ENCODE measurements around the gene SPEN. TPM values are rescaled to one million over a fixed set of nuclear protein-coding genes. Genes with fewer than 3 reads are reported as not detected.
"Not testable (repeated sequence)": the region's sequence is repeated elsewhere in the genome, so short reads cannot be mapped to it uniquely, and the experiment has no call there.

The SPEN gene
- total RNA-seq = 64.5 TPM

GRCh38 chr1:15847100-15847892 lies at the start of gene SPEN:
TSS of gene SPEN (plus strand) at chr1:15847707. CDS start at chr1:15848068, 361 bp downstream.
- peak; percentile 99 for DNase-seq

- no peak for DNase-seq
These were observed 48.3 kb upstream of the SPEN start for GRCh38 chr1:15799004-15799867.

GRCh38 chr1:15799928-15800835 lies 47.3 kb upstream of the SPEN start:
- peak; percentile 28 for DNase-seq

- DNase-seq = no peak
These were observed 45.1 kb upstream of the SPEN start for GRCh38 chr1:15802234-15802965.

GRCh38 chr1:15803380-15803779 lies 44.1 kb upstream of the SPEN start:
- peak; percentile 37 for DNase-seq

GRCh38 chr1:15804060-15804459 lies 43.4 kb upstream of the SPEN start:
- no peak for DNase-seq

GRCh38 chr1:15807121-15807520 lies 40.4 kb upstream of the SPEN start:
- no peak for DNase-seq

GRCh38 chr1:15807549-15807948 lies 40.0 kb upstream of the SPEN start, which contains the start of gene UQCRHL:
TSS of gene UQCRHL (minus strand) at chr1:15807649. CDS start at chr1:15807649, 0 bp downstream.
- DNase-seq = not testable (repeated sequence)

GRCh38 chr1:15808955-15809354 lies 38.6 kb upstream of the SPEN start:
- no peak for DNase-seq

- no peak for DNase-seq
These were observed 37.4 kb upstream of the SPEN start for GRCh38 chr1:15810073-15810472.

GRCh38 chr1:15816674-15817073 lies 30.8 kb upstream of the SPEN start:
- no peak for DNase-seq

GRCh38 chr1:15820478-15820877 lies 27.0 kb upstream of the SPEN start:
- DNase-seq = no peak

- DNase-seq = no peak
These were observed 21.7 kb upstream of the SPEN start for GRCh38 chr1:15825800-15826199.

GRCh38 chr1:15826810-15827507 lies 20.5 kb upstream of the SPEN start:
- no peak for DNase-seq

GRCh38 chr1:15827567-15827966 lies 19.9 kb upstream of the SPEN start:
- DNase-seq = not testable (repeated sequence)

- DNase-seq = not testable (repeated sequence)
These were observed 18.6 kb upstream of the SPEN start for GRCh38 chr1:15828931-15829330.

- DNase-seq = no peak
These were observed 17.2 kb upstream of the SPEN start for GRCh38 chr1:15830258-15830657.

GRCh38 chr1:15833069-15833679 lies 14.3 kb upstream of the SPEN start:
- DNase-seq = peak; percentile 34

GRCh38 chr1:15833842-15834405 lies 13.6 kb upstream of the SPEN start:
- no peak for DNase-seq
